Raji (cell line): ENCODE results near the gene RPS24.
A peak's percentile ranks its signal among the peaks of the same experiment; 100 is the strongest.

Source experiments
- POLR2A ChIP-seq: IDR thresholded peaks from 2 replicates; pipeline ENCODE4 v1.6.1; 2011; ENCODE audit warnings: low read depth, low read length, control low read depth; ENCODE audit not compliant: insufficient read depth

RPS24 gene

DNA sequence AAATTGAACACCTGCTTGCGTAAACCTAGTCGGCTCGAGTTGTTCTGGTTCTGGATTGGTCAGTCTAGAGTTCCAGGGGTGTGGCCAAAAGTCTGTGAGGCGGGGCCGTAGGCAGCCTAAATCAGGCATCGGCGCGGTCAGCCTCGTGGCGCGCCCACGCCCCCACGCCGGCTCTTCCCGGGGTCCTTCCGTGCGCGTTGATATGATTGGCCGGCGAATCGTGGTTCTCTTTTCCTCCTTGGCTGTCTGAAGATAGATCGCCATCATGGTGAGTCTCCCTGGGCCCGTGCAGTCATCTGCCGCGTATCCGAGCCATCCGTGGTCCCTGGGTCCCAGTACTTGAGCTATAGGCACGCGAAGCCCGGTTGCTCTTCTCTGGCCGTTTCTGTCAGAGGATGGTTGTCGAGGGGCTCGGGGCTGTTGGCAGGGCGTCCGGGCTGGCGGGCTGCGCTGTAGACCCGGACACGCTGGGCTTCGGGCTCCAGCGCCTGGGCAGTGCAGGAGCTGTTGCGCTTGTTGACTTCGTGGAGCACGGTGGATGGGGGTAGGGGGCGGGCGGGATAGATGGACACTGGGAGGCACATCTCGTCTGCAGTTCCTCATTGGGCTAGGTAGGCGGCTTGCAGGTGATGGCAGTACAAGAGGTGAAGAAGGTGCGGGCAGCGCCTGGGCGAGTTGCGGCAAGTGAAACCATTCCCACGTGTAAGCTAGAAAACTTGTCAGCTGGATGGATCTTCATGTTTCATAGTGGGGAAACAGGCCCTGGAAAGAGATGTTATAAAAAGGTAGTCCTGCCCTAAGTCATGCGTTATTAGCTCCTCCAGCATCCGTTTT lies at the start of gene RPS24:
Gene RPS24, plus strand, starts transcription at position 227 of the 834 bp plus-strand sequence. Its CDS starts 39 bp downstream, at position 266.
- TF ChIP-seq POLR2A, result peak; percentile 99

DNA sequence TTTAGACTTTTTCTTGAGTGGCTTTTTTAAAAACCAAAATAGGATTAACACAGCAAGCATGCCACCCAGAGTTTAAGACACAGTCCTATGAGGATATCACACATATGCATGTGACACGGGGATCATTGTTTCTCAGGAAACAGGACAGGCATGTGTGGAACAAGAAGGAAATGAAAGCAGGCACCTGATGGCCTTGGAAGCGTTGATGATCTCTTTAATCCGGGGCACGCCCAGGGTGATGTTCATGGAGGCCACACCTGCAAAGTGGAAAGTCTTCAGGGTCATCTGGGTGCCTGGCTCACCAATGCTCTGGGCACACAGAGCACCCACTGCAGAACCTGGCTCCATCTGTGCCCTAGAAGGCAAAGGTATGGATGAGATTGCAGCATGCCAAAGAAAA lies 48.7 kb upstream of the RPS24 start:
- no peak for TF ChIP-seq POLR2A

DNA sequence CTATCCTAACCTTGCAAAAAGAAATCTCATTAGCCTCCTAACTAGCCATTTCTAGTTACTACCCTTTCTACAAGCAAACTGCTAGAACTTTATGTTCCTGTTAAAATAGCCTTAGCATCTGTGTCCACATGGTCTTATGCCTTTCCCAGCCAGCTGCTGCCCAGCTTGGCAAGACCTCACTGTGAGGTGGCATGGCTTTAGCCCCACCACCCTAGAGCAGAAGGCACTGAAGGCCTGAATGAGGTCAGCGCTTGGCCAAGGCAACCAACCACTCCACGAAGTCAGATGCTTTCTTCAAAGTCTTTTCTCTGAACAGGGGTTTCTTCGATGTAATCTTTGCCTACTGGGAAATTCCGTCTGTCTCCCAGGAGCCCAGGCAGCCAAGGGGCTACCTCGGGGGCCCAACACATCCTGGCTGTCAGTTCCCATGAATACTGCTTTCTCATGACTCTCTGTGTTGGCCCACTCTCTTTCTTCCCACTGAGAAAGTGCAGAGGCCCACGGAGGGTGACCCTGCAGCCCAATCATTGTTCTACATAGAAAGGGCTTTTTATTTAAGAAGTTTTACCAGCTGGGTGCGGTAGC lies 45.9 kb upstream of the RPS24 start:
- TF ChIP-seq POLR2A, result no peak

DNA sequence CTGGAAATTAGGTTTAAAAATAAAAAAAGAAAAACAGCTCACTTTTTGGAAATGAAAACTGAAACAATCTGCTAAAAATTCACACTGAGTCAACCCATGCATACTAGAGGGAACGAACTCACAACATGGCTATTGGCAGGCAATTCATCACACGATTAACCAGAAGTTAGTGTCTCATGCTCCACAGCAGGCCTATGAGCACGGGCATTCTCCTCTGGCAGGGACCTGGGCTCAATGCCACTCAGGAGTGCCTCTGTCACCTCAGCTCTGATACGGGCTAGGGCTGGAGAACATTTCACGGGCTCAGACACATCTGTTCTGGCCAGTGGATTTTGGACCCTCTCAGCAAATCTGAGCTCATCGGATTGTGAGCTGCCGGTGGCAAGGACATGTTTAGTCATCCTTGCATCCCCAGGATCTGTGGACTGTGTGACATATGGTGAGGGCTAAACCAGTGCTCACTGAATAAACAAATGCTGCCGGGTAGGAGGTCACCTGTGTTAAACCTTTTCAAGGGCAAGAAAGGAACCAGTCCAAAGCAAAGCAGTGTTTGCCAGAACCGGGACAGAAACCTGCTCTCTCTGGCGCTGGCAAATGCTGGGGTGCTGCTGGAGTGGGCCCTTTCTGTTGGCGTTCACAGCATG lies 44.5 kb upstream of the RPS24 start:
- no peak for TF ChIP-seq POLR2A

DNA sequence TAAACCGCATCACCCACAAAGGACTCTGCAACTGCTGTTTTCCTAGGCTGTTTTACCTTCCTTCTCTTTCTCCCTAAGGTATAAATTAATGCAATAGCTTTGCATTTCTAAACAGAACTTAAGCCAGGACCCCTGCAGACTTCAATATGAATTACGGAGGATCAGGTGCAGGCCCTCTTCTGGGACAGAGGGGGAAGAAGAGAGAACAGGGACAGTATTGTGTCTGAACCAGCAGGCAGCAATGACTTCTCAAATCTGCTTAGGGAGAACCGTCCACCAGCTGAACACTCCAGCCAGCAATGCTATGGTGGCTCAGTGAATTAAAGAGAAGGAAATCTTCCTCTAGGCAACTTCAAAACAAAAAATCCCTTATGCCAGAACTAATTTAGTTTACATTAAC lies 40.0 kb upstream of the RPS24 start:
- TF ChIP-seq POLR2A, result no peak

DNA sequence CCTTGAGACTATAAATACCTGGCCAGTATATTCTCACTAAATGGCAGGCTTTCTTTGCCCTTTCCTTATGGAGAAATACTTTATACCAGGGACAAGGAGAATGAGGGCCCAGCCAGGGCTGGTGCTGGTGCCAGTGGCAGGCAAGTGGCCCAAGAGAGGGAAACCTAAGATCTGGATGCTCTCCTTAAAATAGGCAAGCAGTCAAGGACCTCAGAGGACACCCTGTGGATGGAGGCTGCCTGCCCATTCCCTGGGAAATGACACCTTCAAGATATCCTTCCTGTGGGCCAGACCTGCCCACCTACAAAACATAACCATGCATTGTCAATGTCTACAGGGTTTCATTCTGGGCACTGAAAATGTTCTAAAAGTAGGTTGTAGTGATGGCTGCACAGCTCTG lies 33.5 kb upstream of the RPS24 start:
- TF ChIP-seq POLR2A, result no peak

DNA sequence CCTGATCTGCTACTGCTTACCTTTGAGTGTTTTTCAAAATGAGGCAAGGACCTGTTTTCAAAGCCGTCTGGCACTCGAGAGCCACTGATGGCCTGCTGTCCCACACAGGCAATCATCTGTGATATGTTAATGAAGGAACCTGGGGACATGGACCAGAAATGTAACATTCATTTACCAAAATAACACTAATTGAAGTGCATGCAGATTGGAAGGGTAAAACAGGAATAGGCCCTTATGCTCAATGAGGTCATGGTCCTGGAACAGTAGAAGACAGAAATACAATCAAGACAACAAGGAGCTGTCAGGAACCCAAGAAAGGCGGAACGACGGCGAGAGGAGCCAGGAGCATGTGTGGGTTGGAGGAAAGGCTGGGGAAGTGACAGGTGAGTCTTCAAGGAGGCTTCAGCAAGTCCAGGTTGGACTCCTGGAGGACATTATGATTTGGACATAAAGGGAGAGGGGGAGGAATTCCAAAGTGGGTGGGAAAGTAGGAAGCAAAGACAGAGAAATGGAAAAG lies 32.6 kb upstream of the RPS24 start:
- TF ChIP-seq POLR2A, result no peak

DNA sequence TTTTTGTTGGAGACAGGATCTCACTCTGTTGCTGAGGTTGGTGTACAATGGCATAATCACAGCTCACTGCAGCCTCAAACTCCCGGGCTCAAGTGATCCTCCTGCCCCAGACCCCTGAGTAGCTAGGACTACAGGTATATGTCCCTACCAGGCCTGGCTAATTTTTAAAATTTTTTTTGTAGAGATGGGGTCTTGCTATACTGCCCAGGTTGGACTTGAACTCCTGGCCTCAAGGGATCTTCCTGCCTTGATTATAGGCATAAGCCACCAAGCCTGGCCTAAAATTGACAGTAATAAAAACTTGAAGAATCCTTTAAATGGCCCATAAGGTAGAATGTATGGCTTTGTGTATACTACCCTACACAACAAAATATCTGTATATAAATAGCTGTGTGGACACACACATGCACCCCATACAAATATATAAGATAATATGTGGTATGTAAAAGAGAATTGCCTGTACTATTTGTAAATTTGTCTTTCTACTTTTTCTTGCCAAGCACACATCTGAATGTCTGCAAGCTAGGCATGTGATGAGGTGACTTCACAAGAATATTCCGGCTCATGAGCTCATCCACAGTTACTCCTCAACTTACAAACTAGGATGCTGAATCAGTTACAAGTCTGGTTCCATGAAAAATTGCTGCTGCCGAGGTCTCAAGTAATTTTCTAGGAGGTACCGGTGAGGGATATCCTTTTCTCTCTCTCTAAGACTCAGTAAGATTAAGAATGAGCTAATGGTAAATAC lies 30.9 kb upstream of the RPS24 start:
- TF ChIP-seq POLR2A, result no peak

DNA sequence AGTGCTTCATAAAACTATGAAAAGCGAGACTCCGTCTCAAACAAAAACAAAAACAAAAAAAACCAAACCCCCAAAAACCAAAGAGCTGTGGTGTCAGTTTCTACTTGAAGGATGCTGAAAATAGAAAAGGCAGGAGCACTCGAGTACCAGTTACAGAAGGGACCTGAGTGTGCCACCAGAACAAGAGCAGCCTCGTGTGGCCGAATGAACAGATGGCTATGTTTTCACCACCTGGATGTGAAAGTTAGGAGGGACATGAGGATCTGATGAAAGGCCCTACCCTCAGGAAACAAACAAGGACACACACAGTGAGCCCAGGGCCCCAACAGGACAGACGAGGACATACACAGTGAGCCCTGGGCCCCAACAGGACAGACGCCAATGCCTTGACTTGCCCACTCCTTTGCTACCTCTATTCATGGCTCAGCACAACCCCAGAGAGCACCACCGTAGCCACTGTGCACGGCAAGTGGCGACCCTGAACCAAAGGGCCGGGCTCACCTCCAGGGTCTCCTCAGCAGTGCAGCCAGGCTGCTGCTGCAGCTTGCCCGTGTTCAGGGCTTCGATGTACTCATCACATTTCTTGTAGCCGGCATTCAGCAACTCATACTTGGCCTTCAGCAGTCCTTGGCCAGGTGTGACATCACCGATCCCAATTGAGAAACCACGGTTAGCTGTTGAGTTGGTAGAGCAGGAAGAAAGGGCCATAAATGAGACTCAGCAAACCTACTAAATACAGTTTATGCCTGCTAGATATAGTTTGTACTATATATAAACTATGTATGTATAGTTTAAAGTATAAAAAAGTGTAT lies 29.2 kb upstream of the RPS24 start:
- TF ChIP-seq POLR2A, result no peak

DNA sequence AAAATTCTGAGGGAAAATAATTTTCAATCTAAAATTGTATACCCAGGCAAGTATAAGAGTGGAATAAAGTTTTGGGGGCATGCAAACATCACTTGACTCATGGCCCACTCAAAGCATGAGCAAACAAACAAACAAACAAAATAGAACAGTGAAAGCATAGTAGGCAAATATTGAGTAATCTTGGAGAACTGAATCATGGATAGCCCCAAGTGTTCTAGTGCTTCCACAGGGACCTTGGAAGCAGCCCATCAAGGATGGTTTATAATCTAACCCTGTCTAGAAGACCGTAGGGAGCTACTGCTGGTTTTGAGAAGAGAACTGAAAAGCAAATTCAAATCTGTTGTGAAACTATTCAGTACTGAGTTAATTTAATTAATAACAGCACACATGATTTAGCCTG lies 26.5 kb upstream of the RPS24 start:
- TF ChIP-seq POLR2A, result no peak

DNA sequence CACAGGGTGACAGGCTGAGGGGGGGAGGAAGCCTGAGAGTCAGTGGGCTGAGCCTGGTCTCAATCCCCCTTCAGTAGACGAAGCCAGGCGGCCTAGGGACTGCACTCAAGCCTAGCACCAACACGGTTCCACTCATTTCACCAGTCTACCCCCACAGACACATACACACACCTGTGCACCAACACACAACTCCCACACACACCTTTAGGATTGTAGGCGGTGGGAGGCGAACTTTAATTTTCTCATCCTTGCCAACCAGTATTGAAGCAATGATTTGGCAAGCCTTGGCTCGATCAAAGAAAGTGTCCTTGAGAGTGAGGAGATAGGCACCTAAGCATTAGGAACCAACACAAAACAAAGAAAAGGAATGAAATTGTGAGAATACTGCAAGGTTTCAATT lies 24.0 kb upstream of the RPS24 start:
- no peak for TF ChIP-seq POLR2A

DNA sequence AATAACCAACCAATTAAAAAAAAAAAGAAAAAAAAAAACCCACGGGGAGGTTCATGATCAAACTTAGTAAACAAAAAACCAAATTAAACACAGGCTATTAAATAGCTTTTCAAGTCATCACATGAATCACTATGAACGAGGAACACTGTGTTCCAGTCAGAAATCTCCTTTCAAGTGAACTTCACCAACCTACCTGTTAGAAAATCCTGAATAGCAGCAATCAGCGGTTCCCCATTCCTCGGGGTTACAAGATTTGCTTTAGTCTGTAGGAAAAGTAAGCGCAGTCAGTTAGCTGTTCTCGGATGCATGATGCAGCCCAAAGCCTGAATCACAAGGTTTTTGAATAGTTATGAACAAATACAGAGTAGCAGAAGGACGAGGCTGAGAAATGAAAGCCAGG lies 23.4 kb upstream of the RPS24 start:
- no peak for TF ChIP-seq POLR2A

DNA sequence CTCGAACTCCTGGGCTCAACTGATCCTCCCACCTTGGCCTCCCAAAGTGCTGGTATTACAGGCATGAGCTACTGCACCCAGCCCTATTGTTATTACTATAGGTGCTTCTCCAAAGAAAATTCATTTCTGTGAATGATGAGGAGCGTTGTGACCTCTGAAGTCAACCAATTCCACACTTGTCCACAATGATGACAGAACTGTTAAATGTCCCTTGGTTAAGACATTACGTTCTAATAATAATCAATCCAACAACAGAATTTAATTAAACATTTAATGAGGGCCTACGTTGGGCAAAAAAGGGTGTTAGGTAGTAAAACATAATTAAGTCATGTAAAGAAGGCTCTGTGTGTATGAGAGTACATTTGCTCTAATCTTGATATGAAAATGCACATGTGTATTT lies 22.6 kb upstream of the RPS24 start:
- TF ChIP-seq POLR2A, result no peak

DNA sequence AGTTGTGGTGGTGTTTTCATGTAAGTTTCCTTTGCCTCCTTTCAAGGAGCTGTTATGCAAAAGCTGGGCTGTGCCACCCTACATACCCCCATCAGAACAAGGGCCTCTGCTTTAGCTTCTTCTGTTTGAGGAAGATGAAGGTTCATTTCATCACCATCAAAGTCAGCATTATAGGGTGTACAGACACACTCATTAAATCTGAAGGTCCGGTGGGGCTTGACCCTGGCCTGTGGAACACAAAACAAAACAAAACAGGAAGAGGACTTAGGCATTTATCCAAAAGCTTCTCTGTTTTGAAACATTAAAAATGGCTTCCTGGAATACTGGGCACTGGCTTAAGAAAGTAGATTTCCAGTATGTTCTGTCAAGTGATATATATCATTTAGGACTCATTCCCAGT lies 20.1 kb upstream of the RPS24 start:
- TF ChIP-seq POLR2A, result no peak
